Ovary (tissue), 9 donors: ENCODE measurements around the gene LTB4R2. TPM values are rescaled to one million over a fixed set of nuclear protein-coding genes. Genes with fewer than 3 reads are reported as not detected.

ENCODE experiments used
- DNase-seq, 5 donors: peaks; one replicate each; pipeline ENCODE4 v3.0.0-alpha.2; 2019 to 2020
- H3K27ac ChIP-seq, 2 donors: fragments of 200-600 bp; one replicate each; pipeline versions ENCODE4 v1.5.1 to v1.8.0; 2019 to 2022
- H3K27me3 ChIP-seq: fragments of 200-600 bp; one replicate; pipeline ENCODE4 v1.8.0; 2022
- H3K36me3 ChIP-seq: fragments of 200-600 bp; sonication (generic); one replicate; pipeline ENCODE4 v1.5.1; 2019
- H3K4me1 ChIP-seq: one replicate; pipeline ENCODE4 v1.8.1; 2013; ENCODE audit warnings: mild to moderate bottlenecking, moderate library complexity; ENCODE audit not compliant: insufficient read depth
- H3K4me3 ChIP-seq: fragments of 200-600 bp; sonication (generic); one replicate; pipeline ENCODE4 v1.5.1; 2017
- H3K9me3 ChIP-seq, 2 donors: fragments of 200-600 bp in 1 of 2; sonication (generic) in 1 of 2; one replicate each; pipeline versions ENCODE4 v1.5.1 to v1.8.1; 2013 to 2019; ENCODE audit warnings: mild to moderate bottlenecking in 1 of 2, moderate library complexity in 1 of 2
- CTCF ChIP-seq, 3 donors: fragments of 450-650 bp in 2 of 3; fragments of 200-600 bp in 1 of 3; IDR thresholded peaks; one replicate each; pipeline versions ENCODE4 v1.5.1 to v1.8.0; 2016 to 2022; ENCODE audit warnings: antibody characterized with exemption in 3 of 3, mild to moderate bottlenecking in 1 of 3
- EP300 ChIP-seq: sonication (generic); formaldehyde crosslinking; IDR thresholded peaks from one replicate; pipeline ENCODE4 v1.6.1; 2017; ENCODE audit warnings: antibody characterized with exemption
- POLR2A ChIP-seq: fragments of 450-650 bp; IDR thresholded peaks from one replicate; pipeline ENCODE4 v1.6.1; 2017; ENCODE audit warnings: antibody characterized with exemption, mild to moderate bottlenecking, moderate library complexity
- WGBS, 3 donors: extraction: QIAGEN DNeasy Blood & Tissue Kit in 1 of 3; methylation state at CpG; one replicate each; pipeline versions ENCODE4 v1.1.5 to v1.1.7; 2013 to 2017; 5-methylcytosine and 5-hydroxymethylcytosine counted together
- intact Hi-C, 4 donors: fragments of 100-400 bp; cut with DNase I; formaldehyde crosslinking; loops; one replicate each; pipeline versions ENCODE4 v1.11.0 to v1.15.1; 2022 to 2023
- polyA plus RNA-seq, 2 donors: library from polyadenylated mRNA; stranded (reverse); fragments of 200-250 nt in 1 of 2; fragments of 350-450 nt in 1 of 2; fragmentation: Illumina TruSeq in 1 of 2; extraction: RNeasy Lipid Tissue Mini Kit (QIAGEN cat#74804) in 1 of 2; gene quantifications; one replicate each; pipeline ENCODE4 v1.2.3, GENCODE V29; 2013 to 2014
- total RNA-seq, 7 donors: library from RNA; depleted of rRNA in 2 of 7; stranded (reverse); fragments of >200 nt in 2 of 7; fragmentation: NEBNext Ultra II Directional in 3 of 7; extraction: Animal tissue kit (Norgen Biotek cat#: 25700) in 3 of 7; gene quantifications; one replicate each; pipeline versions ENCODE4 v1.1.0 to v1.2.4, GENCODE V29; 2016 to 2023
- donor health status: DM: no; HTN: no; CAD: no; lungs with moderate emphysema.
- donor health status: DM: no; HTN: no; CAD: no.
- donor health status: Bipolar disorder and iron deficiency.
- donor health status: DM: yes; HTN: yes; CAD: no.
- donor health status: DM: no; HTN: no; CAD: no.
- donor health status: DM: yes; HTN: yes; CAD: no.

Gene LTB4R2
- total and polyA plus RNA-seq, 9 donors: 0.85 to 10.1 (median 5.0) TPM

GRCh38 chr14:24282736-24283135 is 27.2 kb upstream of the LTB4R2 start:
- Histone ChIP-seq H3K27ac (no peak overlapping the region), H3K4me3 (no peak overlapping the region), H3K9me3 (no peaks in the 10 kb centered on the region), H3K36me3 (no peaks in the 10 kb centered on the region), H3K4me1 (no peaks in the 10 kb centered on the region), H3K27me3 (no peaks in the 10 kb centered on the region)
- intact Hi-C loops: no loop called here
- TF ChIP-seq POLR2A: no peak
- TF ChIP-seq CTCF (IDR thresholded peaks at IDR 0.05): no peak
- no peak for TF ChIP-seq EP300
- 51 to 75% (median 56%) methylated on average over 3 of the region's 3 CpGs for WGBS, 3 donors
- no peak for DNase-seq

DNA sequence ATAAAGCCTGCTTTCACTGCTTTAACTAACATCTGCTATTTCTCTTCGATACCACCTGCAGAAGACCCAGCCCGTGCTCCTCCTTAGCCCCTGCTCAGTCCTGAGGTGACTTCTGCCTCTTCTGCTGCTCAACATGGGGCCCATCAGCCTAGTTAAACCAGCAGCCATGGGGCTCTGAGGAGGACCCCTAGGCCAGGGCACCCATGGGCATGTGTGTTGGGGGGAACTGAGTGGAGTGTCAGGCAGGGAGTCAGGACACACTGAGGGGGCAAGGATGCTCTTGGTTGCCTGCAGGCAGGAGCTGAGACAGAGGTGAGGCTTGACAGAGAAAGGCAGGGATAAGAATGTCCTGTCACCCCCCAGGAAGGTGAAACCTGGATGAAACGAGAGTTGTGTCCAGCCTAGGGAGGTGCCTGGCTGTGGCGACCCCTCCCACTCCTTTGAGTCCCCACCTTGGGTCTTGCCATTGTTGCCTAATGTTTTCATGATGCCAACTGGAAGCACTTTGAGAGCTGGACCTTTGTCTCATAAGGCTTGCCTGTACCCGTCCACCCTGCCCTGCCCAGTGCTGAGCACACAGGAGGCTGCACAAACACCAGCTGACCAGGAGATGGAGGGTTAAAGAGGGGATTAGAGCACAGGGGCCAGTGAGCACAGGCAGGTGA is 26.0 kb upstream of the LTB4R2 start:
- WGBS, 3 donors: 80 to 93% (median 85%) methylated on average over 5 of the region's 5 CpGs
- intact Hi-C loops: no loop called here
- TF ChIP-seq EP300 (no peak), POLR2A (no peak), CTCF (IDR thresholded peaks at IDR 0.05) (no peak)

GRCh38 chr14:24284501-24285035 is 25.4 kb upstream of the LTB4R2 start:
- Histone ChIP-seq H3K4me1 (no peaks in the 10 kb centered on the region), H3K27ac (no peak overlapping the region), H3K27me3 (no peaks in the 10 kb centered on the region), H3K36me3 (no peaks in the 10 kb centered on the region), H3K9me3 (no peaks in the 10 kb centered on the region), H3K4me3 (no peak overlapping the region)
- intact Hi-C loops: no loop called here
- no peak for DNase-seq
- 78 to 82% (median 80%) methylated on average over 11 of the region's 11 CpGs for WGBS, 3 donors
- TF ChIP-seq CTCF (IDR thresholded peaks at IDR 0.05): no peak
- no peak for TF ChIP-seq EP300
- TF ChIP-seq POLR2A: no peak

More for the DNA sequence above, 26.0 kb upstream of the LTB4R2 start:
- Histone ChIP-seq H3K36me3 (no peaks in the 10 kb centered on the region), H3K27me3 (no peaks in the 10 kb centered on the region), H3K4me3 (no peak overlapping the region), H3K4me1 (no peaks in the 10 kb centered on the region), H3K9me3 (no peaks in the 10 kb centered on the region), H3K27ac (no peak overlapping the region)
- DNase-seq: no peak

GRCh38 chr14:24285351-24285750 is 24.6 kb upstream of the LTB4R2 start:
- WGBS, 3 donors: 64 to 70% (median 69%) methylated on average over 4 of the region's 4 CpGs
- no peaks in the 10 kb centered on the region for H3K36me3 ChIP-seq
- no peaks in the 10 kb centered on the region for H3K27me3 ChIP-seq
- intact Hi-C loops: no loop called here
- H3K9me3 ChIP-seq: no peaks in the 10 kb centered on the region
- DNase-seq: no peak
- TF ChIP-seq CTCF (IDR thresholded peaks at IDR 0.05): no peak
- no peak for TF ChIP-seq POLR2A
- no peak for TF ChIP-seq EP300
- H3K4me3 ChIP-seq: no peak overlapping the region
- no peak overlapping the region for H3K27ac ChIP-seq
- H3K4me1 ChIP-seq: no peaks in the 10 kb centered on the region
